Panc1 (cell line): ENCODE measurements around the gene KIF2B. TPM values are rescaled to one million over a fixed set of nuclear protein-coding genes. Genes with fewer than 3 reads are reported as not detected.

Source experiments
- ATAC-seq: fragments of 200-7000 bp; cut with Tn5 transposase; 2 replicates; pipeline ENCODE4 v1.9.1; 2020; ENCODE audit warnings: mild to moderate bottlenecking, moderate library complexity
- BruUV-seq: library from RNA; stranded (reverse); fragments of 400-500 nt; replicated peaks from 2 replicates; lab custom pipeline; 2021; lab: Mats Ljungman, UMichigan
- CTCF ChIA-PET: fragments of 300-600 bp; sonication (Branson Sonifier 250); formaldehyde crosslinking; loops from one replicate; lab custom pipeline; 2022; ENCODE audit warnings: antibody characterized with exemption; lab: Charles Lee
- POLR2A ChIA-PET: fragments of 300-600 bp; sonication (Branson Sonifier 250); formaldehyde crosslinking; loops from one replicate; lab custom pipeline; 2022; ENCODE audit warnings: antibody characterized with exemption; lab: Charles Lee
- DNase-seq: peaks from one replicate; pipeline ENCODE4 v3.0.0-alpha.2; 2010; ENCODE audit warnings: low read depth, low spot score
- H3K27ac ChIP-seq: 2 replicates; pipeline ENCODE4 v1.5.1; 2011; ENCODE audit warnings: mild to moderate bottlenecking, low read length, inconsistent platforms
- H3K27me3 ChIP-seq: fragments of 200-500 bp; sonication (Bioruptor generic); 2 replicates; pipeline ENCODE4 v1.6.0; 2014; ENCODE audit warnings: low read length, inconsistent platforms; ENCODE audit not compliant: control insufficient read depth, insufficient read depth
- H3K36me3 ChIP-seq: fragments of 200-500 bp; sonication (Bioruptor generic); 2 replicates; pipeline ENCODE4 v1.5.1; 2014; ENCODE audit warnings: inconsistent platforms, mild to moderate bottlenecking, low read length, moderate library complexity; ENCODE audit not compliant: control insufficient read depth, insufficient read depth
- H3K4me1 ChIP-seq: 2 replicates; pipeline ENCODE4 v1.5.1; 2011; ENCODE audit warnings: inconsistent platforms, mild to moderate bottlenecking, low read length, moderate library complexity; ENCODE audit not compliant: control insufficient read depth, insufficient read depth
- H3K4me3 ChIP-seq, 2 experiments: 2 replicates each; pipeline ENCODE4 v1.5.1; 2011 to 2012; ENCODE audit warnings: low read depth in 2 of 2, low read length in 2 of 2, mild to moderate bottlenecking in 2 of 2, inconsistent platforms in 1 of 2, moderate library complexity in 1 of 2
- H3K9me3 ChIP-seq: fragments of 200-500 bp; sonication (Bioruptor generic); 2 replicates; pipeline ENCODE4 v1.5.1; 2014; ENCODE audit warnings: low read depth, mild to moderate bottlenecking, inconsistent platforms, low read length, moderate library complexity; ENCODE audit not compliant: control insufficient read depth, insufficient read depth
- POLR2AphosphoS5 ChIP-seq: IDR thresholded peaks from 2 replicates; pipeline ENCODE4 v1.6.1; 2012; ENCODE audit warnings: mild to moderate bottlenecking, low read depth, low read length, moderate library complexity
- SIN3A ChIP-seq: IDR thresholded peaks from 2 replicates; pipeline ENCODE4 v1.6.1; 2012; ENCODE audit warnings: low read depth, mild to moderate bottlenecking, low read length, moderate library complexity, borderline replicate concordance; ENCODE audit not compliant: insufficient read depth
- TCF7L2 ChIP-seq: IDR thresholded peaks from 2 replicates; pipeline ENCODE4 v1.6.1; 2011; ENCODE audit warnings: mild to moderate bottlenecking, low read depth, low read length, inconsistent platforms
- in situ Hi-C: cut with HindIII; loops from 2 replicates; pipeline ENCODE4 v1.10.0; 2016; ENCODE audit warnings: low sequenced_read_pairs, low pct_unique_long_range_greater_than_20kb
- intact Hi-C: fragments of 100-400 bp; cut with micrococcal nuclease; formaldehyde crosslinking; loops from one replicate; pipeline ENCODE4 v1.10.0; 2022; ENCODE audit not compliant: unreplicated experiment
- total RNA-seq: library from RNA; stranded (reverse); gene quantifications from one replicate; pipeline ENCODE4 v1.2.1, GENCODE V29; 2021; ENCODE audit not compliant: unreplicated experiment
- TF ChIP-seq, protein P1 (sequence below): fragments of 450-650 bp; IDR thresholded peaks from 2 replicates; pipeline ENCODE4 v1.5.1; 2017; ENCODE audit warnings: mild to moderate bottlenecking
- TF ChIP-seq, protein P2 (sequence below), 2 experiments: IDR thresholded peaks; 2 replicates each; pipeline ENCODE4 v1.6.1; 2011 to 2012; ENCODE audit warnings: low read depth in 2 of 2, control low read depth in 1 of 2, low read length in 1 of 2, mild to moderate bottlenecking in 1 of 2, moderate library complexity in 1 of 2; ENCODE audit not compliant: insufficient read depth in 1 of 2

The KIF2B gene
- total RNA-seq, 1 experiment from 2014 or later = not detected

DNA sequence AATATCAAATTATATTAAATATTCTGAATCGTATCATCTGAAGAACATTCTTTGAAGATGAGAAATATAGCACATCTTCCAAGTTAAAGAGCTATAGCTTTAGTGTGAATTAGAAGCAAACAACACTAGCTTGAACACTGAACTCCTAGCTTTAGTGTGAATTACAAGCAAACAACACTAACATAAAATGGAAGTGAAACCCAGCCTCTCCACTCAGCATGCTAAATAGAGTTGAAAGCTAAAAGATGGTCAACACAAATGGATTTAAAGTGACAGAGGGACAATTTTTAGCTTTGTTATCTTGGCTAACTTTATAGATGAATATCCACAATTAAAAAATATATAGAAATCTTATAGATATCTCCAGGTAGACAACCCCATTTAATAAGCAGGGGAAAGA, 4.5 kb upstream of the KIF2B start:
- DNase-seq (no peak), ATAC-seq (no peak)
- Histone ChIP-seq H3K27ac (no peak overlapping the region), H3K9me3 (no peaks in the 10 kb centered on the region), H3K27me3 (no peaks in the 10 kb centered on the region), H3K4me1 (no peaks in the 10 kb centered on the region), H3K36me3 (no peaks in the 10 kb centered on the region), H3K4me3 (no peak overlapping the region)
- TF ChIP-seq, protein P1, sequence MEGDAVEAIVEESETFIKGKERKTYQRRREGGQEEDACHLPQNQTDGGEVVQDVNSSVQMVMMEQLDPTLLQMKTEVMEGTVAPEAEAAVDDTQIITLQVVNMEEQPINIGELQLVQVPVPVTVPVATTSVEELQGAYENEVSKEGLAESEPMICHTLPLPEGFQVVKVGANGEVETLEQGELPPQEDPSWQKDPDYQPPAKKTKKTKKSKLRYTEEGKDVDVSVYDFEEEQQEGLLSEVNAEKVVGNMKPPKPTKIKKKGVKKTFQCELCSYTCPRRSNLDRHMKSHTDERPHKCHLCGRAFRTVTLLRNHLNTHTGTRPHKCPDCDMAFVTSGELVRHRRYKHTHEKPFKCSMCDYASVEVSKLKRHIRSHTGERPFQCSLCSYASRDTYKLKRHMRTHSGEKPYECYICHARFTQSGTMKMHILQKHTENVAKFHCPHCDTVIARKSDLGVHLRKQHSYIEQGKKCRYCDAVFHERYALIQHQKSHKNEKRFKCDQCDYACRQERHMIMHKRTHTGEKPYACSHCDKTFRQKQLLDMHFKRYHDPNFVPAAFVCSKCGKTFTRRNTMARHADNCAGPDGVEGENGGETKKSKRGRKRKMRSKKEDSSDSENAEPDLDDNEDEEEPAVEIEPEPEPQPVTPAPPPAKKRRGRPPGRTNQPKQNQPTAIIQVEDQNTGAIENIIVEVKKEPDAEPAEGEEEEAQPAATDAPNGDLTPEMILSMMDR = no peak
- TF ChIP-seq POLR2AphosphoS5 (no peak), TCF7L2 (no peak), SIN3A (no peak)
- TF ChIP-seq, protein P2, sequence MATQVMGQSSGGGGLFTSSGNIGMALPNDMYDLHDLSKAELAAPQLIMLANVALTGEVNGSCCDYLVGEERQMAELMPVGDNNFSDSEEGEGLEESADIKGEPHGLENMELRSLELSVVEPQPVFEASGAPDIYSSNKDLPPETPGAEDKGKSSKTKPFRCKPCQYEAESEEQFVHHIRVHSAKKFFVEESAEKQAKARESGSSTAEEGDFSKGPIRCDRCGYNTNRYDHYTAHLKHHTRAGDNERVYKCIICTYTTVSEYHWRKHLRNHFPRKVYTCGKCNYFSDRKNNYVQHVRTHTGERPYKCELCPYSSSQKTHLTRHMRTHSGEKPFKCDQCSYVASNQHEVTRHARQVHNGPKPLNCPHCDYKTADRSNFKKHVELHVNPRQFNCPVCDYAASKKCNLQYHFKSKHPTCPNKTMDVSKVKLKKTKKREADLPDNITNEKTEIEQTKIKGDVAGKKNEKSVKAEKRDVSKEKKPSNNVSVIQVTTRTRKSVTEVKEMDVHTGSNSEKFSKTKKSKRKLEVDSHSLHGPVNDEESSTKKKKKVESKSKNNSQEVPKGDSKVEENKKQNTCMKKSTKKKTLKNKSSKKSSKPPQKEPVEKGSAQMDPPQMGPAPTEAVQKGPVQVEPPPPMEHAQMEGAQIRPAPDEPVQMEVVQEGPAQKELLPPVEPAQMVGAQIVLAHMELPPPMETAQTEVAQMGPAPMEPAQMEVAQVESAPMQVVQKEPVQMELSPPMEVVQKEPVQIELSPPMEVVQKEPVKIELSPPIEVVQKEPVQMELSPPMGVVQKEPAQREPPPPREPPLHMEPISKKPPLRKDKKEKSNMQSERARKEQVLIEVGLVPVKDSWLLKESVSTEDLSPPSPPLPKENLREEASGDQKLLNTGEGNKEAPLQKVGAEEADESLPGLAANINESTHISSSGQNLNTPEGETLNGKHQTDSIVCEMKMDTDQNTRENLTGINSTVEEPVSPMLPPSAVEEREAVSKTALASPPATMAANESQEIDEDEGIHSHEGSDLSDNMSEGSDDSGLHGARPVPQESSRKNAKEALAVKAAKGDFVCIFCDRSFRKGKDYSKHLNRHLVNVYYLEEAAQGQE (IDR thresholded peaks at IDR 0.05; ENCODE audit: insufficient read depth in 1 of 2, low read depth in 2 of 2, low read length in 1 of 2) = no peak
- ChIA-PET POLR2A (no interaction called here), CTCF (no interaction called here)
- in situ Hi-C loops = no loop called here
- intact Hi-C loops = no loop called here
- BruUV-seq = no TSS peak

DNA sequence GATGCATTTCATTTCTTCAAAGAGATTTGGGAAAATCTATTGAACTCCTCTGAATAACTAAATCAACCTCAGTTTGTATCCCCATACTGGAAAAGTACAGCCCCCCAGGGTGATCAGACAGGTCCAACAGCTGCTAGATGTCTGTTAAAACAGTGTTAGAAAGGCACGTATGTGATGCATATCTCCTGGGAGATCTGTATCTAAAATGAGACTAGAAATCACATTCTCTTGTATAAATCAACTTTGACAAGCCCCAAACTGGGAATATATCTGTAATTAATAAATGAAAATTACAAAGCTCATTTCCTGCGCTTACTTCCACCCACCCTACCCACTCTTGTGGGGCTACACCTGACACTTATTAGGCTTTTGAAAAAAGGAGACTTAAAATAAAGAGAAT, 3.8 kb upstream of the KIF2B start:
- Histone ChIP-seq H3K27me3 (no peaks in the 10 kb centered on the region), H3K4me3 (no peak overlapping the region), H3K9me3 (no peaks in the 10 kb centered on the region), H3K36me3 (no peaks in the 10 kb centered on the region), H3K4me1 (no peaks in the 10 kb centered on the region), H3K27ac (no peak overlapping the region)
- TF ChIP-seq, protein P2 (IDR thresholded peaks at IDR 0.05; ENCODE audit: insufficient read depth in 1 of 2, low read depth in 2 of 2, low read length in 1 of 2) = no peak
- TF ChIP-seq TCF7L2 (no peak), POLR2AphosphoS5 (no peak), SIN3A (no peak)
- TF ChIP-seq, protein P1 = no peak
- CTCF ChIA-PET = no interaction called here
- DNase-seq (no peak), ATAC-seq (no peak)
- no TSS peak for BruUV-seq
- POLR2A ChIA-PET = no interaction called here
- intact Hi-C loops (no loop called here), in situ Hi-C loops (no loop called here)
